Measurements from ENCODE around the gene COL5A2.

The COL5A2 gene

GRCh38 chr2:189146553-189146952 lies 33.0 kb downstream of the COL5A2 start:
- no peak for DNase-seq

GRCh38 chr2:189144700-189145211 lies 34.8 kb downstream of the COL5A2 start:
- no peak for DNase-seq

GRCh38 chr2:189143925-189144324 lies 35.6 kb downstream of the COL5A2 start:
- no peak for DNase-seq

GRCh38 chr2:189142893-189143759 lies 36.4 kb downstream of the COL5A2 start:
- no peak for DNase-seq

- DNase-seq = no peak
These were observed 40.8 kb downstream of the COL5A2 start for GRCh38 chr2:189138800-189139199.

- DNase-seq = no peak
These were observed 42.0 kb downstream of the COL5A2 start for GRCh38 chr2:189137519-189137918.

GRCh38 chr2:189134485-189134884 lies 45.1 kb downstream of the COL5A2 start:
- no peak for DNase-seq

DNA sequence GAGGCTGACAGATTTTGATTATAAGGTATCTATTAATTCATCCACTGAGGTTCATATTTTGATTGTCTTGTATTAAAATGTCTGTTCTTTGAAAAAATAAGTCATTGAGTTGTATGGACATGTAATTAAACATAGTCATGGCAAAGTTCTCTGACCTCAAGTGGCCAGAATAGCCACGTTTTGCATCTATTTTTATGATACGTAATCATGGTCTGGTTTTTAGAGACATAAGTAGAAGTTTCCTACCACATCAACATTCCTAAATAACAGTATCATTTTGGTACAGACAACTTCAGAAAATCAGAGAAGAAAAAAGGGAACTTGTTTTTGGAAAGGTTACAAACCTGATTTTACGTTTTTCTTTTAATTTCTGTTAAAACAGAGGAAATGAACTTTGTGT lies 47.6 kb downstream of the COL5A2 start:
- no peak for DNase-seq

GRCh38 chr2:189129971-189130370 lies 49.6 kb downstream of the COL5A2 start:
- no peak for DNase-seq

DNA sequence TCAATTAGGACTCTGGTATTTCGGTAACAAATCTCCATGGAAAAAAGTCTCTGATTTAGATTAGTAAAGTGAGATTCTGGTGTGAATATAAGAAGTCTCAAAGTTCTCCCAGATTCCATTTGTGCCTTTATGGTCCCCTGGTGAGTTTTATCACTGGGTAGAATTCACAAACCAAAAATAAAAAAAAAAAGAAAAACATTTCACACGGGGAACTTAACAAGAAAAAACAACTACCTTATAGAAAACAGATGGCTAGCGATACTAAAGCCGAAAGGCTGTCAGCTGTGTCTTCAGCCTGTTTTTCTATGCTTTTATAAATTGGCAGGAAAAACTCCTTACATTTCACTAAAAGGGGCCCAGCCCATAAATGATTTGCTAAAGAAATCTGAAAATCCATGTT lies 50.6 kb downstream of the COL5A2 start:
- DNase-seq = no peak

DNA sequence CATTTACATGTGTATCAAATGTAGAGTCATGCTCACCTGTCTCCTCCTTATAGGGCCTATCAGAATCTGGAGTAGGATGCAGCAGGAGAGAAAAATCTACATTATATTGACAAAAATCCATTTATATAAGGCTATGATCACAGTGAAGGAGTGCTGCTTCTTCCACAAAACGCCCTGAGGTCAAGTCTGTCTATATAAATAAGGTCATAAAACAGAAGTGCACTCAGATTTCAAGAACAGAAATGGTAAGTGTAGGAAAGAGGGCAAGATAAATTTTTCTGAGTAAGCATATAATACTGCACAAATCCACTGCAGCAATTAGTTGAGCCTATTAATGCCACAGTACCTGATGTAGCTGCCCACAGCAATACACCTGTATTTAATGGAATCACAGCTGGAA lies 51.8 kb downstream of the COL5A2 start:
- DNase-seq = no peak

DNA sequence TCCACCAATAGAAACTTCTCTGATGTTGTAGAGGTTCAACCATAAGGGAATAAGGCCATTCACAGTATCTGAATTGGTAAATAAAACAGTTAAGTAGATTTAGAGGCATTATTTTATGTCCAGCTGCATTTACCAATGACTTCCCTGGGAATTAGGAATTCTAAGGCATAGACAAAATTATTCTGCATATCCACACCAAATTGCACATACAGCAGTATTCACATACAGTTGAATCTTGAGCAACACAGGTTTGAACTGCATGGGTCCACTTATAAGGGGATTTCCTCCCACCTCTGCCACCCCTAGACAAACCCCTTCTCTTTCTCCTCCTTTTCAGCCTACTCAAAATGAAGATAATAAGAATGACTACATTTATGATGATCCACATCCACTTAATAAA lies 54.4 kb downstream of the COL5A2 start:
- DNase-seq = no peak

DNA sequence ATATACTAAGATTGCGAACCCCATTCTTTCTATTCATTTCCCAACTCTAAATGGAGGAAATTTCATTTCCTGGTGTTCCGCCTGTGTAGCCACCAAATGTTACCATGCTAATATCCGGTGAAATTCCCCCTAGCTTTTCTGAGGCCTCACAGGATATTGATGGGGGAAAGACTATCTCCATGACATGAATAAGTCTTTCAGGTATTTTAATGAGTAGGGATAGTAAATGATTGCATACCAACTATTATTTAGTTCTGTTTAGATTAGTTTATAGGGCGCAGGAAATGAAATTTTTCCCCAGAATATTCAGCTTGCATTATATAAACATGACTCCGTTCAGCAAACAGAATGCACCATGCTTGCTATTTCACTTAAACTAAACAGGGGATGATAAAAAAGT lies 55.4 kb downstream of the COL5A2 start:
- no peak for DNase-seq

DNA sequence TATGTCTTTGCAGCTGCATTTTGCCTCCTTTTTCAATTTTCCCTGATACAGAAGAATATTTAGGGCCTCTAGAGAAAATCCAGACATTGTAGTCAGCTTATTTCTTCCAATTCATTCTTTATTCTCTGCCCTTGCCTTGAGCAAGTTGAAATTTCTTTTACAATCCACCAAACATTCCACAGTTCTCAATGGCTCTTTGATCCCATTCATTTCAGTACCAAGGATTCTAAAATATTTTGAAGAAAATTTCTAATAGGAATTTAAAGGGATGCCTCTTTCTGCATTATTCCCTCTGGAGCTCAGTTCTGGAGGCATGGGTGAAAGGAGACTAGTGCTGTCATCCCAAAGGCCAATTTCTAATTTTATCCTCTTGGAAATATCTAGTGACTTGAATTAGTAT lies 61.2 kb downstream of the COL5A2 start:
- no peak for DNase-seq

GRCh38 chr2:189116979-189117378 lies 62.6 kb downstream of the COL5A2 start:
- no peak for DNase-seq

DNA sequence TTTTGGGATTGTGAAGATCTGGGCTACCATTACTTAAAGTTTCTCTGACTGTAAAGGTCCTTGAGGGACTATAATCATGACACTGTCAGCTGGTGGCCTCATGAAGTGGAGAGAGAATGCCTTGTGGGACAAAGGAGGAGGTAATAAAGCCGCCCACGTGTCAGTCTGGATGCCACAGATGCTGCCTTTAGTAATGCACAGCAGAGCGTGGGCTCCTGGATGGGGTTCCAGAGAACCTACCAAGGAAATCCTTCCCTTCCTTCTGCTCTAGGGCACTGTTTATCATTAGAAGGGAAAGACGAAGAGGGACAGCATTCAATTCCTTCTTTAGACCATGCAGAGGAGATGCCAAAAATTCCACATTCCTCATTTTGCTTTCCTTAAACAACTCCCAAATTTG lies 63.5 kb downstream of the COL5A2 start:
- DNase-seq = no peak

GRCh38 chr2:189115126-189115525 lies 64.4 kb downstream of the COL5A2 start:
- DNase-seq = no peak

- DNase-seq = no peak
These were observed 65.6 kb downstream of the COL5A2 start for GRCh38 chr2:189113963-189114362.

DNA sequence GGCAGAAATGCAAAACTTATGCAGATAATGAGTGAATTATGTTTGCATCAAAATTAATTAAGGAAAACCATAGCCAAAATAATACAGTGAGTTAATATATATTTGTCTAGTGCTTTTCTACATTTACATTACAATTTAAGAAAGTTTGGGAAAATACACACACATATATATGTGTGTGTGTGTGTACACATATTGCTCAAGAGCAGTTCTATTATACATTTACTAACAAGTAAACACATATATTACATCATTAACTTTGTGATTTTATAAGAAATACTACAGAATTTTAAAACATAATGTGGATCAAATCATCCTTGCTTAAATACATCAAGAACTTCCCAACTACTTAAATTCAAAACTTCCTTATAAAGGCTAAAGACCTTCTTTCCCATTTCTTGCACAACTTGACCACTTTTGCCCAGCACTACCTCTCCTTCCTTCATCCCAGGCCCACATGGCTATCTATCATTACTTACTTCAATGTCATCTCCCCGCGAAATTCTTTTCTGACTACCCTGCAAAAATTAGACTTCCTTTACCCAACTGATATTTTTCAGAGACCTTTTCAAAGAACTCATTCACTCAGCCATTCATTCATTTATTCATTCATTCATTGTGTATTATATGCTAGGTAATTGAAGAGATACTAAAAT lies 68.4 kb downstream of the COL5A2 start:
- DNase-seq = no peak

- DNase-seq = no peak
These were observed 69.6 kb downstream of the COL5A2 start for GRCh38 chr2:189109921-189110397.

- no peak for DNase-seq
These were observed 74.6 kb downstream of the COL5A2 start for GRCh38 chr2:189104934-189105333.

DNA sequence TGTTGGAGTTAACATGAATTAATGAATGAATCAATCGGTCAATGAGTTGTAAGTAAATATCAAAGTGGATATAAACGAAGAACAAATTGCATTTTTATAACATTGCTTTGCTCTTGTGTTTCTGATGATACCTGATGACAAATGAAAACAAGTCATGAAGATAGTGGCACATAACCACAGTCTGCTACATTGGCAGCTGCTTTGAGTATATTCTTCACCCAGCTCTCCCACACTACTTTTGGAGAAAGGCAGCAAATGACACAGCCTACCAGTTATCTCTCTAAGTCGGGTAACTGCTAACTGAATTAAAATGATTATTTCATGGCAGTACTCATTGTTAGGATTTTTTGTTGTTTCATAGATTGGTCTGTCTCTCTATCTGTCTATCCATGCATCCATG lies 76.8 kb downstream of the COL5A2 start:
- no peak for DNase-seq

- DNase-seq = no peak
These were observed 81.6 kb downstream of the COL5A2 start for GRCh38 chr2:189097934-189098333.

DNA sequence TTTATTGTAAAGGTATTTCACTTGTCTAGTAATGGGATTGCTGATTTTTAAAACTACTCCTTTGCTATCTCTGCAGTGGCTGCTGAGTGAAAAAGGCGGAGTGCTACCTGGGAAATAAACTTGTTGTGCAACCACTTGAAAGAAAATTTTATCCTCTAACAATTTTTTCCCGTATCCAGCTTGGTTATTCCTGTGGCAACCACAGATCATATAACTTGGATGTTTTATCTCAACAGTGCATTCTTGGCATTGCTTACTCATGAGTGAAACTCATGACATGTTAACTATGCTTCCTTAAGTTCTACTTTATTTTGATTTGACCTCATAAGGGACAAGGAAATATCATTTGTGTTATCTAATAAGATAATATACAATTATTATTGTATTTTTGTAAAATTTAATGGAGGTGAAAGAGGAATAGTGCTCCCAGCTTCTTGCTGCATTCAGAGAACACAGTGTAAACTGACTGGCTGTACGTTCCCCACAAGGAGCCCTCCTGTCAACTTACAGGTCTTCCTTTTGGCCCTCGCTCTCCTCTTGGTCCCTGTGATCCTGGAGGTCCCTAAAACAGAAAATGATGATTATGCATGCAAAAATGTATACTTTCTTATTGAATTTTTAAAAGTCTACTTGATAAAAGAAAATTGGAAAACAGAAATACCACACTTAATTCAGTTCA lies 82.7 kb downstream of the COL5A2 start:
- DNase-seq = no peak

Measured in cortex of kidney (tissue), 1 donor.